HG02938 (cell line): Measurements from ENCODE around the gene ZNF319.

Experiments
- ATAC-seq: cut with Tn5 transposase; IDR thresholded peaks from one replicate; pipeline ENCODE4 v1.9.1; 2021; ENCODE audit warnings: mild to moderate bottlenecking, moderate library complexity; ENCODE audit not compliant: unreplicated experiment

The ZNF319 gene

DNA sequence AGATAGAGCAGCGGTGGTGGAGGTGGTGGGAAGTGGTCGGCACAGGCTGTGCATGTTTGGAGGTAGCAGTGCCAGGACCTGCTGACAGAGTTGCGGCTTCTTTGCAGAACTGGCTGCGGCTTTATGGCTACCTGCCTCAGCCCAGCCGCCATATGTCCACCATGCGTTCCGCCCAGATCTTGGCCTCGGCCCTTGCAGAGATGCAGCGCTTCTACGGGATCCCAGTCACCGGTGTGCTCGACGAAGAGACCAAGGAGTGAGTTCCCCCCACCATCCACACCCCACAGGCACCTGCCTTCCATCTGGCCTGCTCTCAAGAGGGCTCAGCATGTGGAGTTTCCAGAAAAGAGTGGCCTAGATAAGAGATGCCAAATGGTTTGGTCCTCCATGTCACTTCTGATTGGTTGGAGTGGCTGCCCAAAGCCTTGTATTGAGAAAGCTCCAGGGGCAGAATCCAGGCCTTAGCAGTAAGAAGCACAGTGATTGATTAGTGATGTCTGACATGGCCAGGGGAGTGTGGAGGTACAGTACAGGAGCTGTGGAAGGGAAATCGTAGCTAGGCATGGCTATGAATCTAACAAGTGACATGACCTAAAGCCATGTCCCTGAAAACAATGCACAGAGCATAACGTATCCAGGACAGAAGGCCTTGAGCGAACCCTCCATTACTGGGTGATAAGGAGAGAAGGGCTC is 37.0 kb upstream of the ZNF319 start:
- no peak for ATAC-seq

DNA sequence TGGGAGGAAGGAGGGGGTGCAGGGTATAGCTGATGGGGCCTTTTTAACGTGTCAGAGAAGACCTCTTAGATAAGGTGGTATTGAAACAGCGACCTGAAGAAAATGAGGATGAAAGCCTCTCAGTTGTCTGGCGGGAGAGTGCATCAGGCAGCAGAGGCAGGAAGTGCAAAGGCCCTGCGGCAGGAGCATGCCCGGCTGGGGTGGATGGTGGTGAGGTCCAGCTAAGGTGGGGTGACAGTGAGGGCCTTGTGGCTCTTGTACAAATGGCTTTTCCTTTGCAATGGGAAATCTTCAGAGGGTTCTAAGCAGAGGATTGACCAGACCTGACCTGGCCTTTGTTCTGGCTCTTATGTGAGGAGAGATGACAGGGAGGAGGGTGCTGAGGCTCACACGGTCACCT is 36.5 kb upstream of the ZNF319 start:
- ATAC-seq = no peak

DNA sequence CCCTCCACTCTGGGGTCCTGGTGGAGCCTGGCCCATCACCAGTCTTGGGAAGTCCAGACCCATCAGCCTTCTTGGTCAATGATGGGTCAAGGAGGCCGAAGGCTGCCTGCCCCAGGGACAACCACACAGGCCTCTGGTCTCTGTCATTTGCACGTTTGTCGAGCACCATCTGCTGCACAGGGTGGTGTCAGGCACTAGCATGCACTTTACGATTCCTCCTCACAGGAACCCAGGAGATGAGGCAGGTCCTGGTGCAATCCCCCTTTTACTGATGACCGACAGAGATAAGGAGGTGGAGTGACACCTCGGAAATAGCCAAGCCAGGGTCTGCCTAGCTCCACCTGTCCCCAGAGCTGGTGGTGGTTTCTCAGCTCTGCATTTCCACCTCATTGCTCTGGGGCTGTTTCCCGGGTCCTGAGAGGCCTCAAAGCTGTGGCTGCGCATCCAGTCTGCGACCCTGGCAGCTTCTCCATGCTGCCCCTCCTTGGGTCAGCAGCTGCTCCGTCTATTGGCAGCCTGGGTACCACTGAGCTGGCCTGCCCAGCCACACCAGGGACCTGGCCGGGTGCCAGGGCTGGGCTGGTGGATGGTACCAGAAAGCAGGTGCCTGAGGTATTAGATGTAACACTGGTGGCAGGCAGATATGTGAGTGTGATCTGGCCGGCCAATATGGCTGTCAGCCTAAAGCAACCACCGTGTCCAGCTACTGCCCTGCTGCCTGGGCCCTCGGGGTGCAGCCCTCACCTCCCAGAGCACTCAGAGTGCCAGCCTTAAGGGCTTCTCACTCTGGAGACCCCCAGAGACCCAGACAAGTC is 35.1 kb upstream of the ZNF319 start:
- no peak for ATAC-seq

DNA sequence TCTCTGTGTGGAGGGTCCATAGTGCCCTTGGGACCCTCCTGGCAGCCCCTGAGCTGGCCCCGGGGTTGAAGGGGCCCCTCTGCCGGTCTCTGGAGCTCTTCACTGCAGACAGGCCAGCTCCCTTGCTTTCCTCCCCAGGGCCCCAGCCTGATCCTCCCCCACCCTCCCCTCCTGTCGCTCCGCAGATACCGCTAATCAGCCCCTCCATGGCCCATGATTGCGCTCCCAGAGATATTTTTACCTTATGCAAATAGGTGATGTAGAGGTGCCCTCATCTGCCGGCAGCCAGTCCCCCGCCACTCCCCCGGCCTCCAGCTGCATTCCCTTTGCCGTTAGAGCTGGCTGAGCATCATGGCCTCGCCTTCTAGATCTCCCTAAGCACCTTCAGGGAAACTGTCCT is 34.3 kb upstream of the ZNF319 start:
- ATAC-seq = no peak

DNA sequence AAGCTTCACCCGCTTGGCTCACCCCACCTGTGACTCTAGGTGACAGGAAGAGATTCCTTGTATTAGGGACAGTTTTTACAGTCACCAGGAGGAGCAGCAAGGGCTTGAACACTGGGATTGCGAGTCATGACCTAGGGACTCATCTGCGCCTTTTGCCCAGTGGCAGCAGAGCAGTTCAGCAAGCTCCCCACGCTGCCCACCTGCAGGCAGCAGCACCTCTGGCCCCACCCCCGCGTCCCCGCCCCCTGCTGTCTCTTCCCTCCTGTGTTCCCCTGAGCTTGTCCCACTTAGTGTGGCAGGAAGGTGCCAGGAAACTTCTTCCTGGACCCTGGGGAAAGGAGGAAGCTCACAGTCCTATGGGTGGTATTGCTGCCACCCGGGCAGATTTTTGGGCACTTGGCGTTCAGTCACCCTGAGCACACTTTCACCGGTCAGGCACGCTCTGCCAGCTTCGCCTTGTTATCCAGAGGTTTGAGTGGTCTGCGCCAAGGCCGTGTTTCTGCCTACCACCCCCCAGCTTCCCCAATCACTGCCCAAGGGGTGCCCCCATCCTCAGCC is 33.7 kb upstream of the ZNF319 start:
- ATAC-seq = no peak

DNA sequence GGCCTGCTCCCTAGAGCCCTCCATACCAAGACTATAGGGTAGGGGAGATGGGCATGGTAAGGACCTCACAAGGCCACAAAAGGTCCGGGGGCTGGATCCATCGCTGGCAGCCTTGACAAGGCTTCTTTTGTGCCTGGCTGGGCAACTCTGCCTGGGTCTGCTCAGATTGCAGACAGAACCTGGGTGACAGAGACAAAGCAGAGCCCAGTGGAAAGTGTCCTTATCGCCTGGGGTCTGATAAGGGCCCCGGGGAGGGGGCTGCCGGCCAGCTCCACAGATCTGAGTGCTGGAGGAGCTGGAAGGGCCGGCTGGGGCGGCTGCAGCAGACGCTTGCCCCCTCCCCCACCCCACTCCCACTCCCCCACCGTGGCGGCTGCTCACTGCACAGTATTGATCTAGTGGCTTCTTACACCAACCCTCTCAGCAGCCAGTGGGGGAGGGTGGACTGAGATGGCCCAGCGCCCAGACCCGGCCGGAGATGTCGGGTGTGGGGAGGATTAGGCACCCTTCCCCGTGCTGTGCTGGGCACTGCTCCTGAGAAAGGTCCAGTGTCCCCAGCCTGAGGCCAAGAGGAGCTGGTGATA is 32.3 kb upstream of the ZNF319 start:
- no peak for ATAC-seq

DNA sequence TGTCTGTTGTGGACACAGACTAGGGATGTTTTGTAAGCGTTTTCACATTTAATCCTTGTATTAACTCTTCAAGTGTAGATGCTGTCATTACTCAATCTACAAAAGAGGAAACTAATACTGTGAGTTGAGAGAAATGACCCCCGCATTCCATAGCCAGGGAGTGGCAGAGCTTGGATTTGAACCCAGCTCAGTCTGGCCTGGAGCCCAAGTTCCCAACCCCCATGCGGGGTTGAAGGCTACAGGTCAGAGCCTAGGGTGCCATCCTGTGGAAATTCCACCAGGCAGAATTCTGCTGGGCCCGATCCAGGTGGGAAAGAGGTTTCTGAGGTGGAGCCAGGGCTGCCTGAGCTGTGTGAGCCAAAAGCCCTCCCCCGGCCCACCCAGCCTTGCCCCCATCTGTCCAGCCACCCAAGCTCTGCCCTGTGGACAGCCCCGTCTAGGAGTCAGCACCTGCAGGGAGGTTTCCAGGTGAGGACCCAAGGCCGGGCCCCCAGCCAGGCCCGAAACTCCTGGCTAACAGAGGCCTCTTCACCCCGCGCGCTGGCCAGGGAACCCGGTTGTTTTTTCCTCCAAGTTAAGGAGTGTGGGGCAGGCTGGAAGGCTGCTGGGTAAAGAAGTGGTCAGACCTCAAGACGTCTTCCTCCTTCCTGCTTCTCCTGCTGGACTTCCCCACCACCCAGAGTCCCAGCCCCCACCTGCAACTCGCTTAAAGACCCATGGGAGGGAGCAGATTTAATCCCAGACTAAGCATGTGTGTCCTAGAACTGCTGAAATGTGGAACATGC is 30.7 kb upstream of the ZNF319 start:
- no peak for ATAC-seq

DNA sequence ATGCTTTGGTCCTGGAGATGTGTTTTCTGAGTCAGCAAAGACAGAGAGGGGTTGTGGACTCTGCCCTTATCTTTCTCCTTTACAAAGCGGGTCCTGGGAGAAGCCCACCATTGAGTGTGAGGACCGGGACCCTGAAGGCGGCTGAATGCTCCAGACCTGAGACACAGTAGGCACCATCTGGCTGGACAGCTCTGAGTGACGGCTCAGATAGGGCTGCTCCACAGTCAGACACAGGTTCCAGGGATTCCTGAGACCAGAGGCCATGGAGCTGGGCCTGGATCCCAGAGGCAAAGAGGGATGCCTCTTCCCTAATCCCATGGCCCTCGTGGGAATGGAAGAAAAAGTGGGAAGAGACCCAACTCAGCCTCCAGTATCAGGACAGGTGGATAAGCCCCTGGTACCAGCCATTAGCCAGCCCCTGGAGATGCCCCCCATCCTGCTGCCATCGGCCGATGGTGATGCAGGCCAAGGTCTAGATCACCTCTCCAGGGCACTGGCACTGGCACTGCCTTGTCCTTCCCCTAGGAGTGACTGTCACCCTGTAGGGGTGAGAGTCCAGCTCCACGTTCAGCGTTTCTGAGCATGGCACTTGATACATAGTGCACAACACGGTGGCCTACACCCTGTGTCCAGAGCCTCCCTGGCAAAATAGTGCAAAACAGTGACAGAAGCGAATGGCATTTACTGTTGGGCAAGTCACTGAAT is 29.8 kb upstream of the ZNF319 start:
- ATAC-seq = no peak

DNA sequence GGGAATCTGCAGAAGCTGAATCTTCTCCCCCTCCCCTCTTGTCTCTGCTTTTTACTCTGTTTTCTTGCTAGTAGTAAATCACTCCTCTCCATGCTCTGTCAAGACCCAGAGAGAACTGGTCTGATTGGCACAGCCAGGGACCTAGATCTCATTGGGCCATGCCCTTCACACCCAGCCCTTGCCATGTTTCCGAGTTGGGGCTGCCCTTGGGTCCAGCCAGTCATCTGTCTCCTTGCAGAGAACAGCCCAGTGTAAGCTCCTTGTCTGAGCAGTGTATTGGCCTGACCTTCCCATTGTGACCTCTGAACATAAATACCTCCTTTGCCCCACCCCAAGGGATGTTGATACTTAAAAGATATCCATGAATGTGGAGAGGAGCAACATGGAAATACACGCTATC is 28.9 kb upstream of the ZNF319 start:
- no peak for ATAC-seq

DNA sequence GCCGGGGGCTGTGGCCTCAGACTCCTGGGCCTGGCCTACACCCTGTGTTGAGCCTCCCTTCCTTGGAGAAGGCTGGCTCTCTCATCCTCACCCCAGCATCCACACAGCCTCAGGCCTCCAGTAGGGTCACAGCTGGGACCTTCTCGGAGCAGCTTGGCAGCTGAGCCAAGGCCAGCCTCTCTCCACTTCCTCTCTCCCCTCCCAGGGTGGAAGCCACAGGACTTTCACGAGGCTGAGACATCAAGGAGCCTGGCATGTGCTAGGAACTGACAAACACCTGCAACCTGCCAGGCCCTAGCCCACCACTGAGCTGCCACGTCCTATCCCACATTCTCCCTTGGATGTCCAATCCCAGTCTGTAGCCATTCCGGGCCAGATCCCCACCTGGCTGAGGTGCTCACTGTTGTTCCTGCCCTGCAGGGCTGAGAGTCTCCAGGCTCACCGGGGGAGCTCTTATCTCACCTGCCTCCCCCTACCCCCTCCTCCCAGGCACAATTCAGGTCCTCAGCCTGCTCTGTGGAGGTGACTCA is 28.1 kb upstream of the ZNF319 start:
- no peak for ATAC-seq

DNA sequence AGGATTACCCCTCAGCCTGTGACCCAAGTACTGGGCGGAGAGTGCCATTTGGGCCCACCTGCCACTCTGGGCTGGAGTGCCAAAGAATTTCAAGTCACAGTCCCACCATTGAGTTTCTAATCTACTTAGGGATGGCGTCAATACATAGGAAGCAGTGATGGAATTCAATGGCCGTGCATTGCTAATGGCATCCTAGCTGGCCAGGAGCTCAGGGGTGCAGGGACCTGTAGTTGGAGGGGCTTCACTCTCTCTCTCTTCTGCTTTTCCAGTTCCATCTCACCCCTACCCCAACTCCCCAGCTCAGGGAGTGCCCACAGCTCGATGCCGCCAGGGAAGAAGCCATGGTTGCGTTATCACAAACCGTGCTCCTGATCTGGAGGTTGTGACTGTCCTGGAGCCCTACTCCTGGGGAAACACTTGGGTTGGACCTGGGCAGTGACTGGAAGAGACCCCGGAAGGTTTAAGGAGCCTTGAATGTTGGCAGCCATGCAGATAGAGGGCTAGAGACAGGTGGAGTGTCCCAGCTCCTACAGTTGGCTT is 27.5 kb upstream of the ZNF319 start:
- no peak for ATAC-seq

DNA sequence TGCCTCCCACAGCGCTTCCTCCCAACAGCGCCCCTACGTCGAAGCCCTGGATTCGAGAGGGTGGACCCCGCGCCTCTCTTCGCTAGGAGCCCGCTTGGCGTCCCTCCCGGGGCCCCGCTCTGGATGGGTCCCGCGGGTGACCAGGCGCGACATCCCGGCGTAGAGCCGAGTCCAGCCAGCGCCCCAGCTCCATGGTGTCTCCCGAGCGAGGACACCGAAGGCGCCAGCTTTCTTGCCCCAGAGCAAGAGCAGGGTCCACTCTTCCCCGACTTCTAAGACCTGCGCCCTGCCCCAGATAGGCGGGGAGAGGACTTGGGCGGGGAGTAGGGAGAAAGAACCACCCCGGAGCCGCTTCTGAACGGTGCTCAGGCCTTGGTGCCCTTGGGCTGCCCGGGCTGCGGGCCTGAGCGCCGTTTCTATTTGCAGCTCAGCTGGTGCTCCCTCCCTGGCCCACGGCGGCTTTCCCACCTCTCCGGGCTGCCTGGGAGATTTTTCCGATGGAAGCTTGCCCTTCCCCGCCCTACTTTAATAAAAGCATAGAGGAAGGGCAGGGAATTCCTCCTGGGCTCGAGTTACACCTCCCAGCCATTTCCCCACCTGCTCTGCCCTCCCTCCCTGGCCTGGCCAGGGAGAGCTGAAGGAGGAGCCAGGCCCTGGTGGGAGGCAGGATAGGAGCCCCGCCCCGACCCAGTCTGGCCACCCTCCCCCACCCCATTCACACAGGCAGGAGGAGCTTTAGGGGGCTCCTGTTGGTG is 26.9 kb upstream of the ZNF319 start:
- no peak for ATAC-seq

DNA sequence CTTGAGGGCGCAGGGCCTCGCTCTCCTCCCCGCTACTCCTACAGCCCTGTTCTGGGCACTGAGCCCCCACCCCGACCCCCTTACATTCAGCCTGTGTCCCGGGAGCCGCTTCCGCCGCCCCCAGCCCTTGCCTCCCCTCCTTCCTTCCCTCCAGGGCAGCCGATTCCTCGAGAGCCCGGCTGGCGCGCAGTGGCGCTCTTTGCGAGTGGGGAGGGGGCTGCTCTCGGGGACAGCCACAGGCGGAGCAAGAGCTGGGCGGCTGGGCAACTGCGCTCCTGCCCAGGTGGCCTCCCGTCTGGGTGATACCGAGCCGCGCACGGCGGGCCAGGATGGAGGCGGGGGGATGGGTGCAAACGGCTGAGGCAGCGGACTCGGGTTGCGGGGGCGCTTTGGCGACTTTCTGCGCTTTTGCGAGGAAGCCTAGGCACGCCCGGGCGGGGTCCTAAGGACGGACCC is 26.3 kb upstream of the ZNF319 start:
- ATAC-seq = no peak

DNA sequence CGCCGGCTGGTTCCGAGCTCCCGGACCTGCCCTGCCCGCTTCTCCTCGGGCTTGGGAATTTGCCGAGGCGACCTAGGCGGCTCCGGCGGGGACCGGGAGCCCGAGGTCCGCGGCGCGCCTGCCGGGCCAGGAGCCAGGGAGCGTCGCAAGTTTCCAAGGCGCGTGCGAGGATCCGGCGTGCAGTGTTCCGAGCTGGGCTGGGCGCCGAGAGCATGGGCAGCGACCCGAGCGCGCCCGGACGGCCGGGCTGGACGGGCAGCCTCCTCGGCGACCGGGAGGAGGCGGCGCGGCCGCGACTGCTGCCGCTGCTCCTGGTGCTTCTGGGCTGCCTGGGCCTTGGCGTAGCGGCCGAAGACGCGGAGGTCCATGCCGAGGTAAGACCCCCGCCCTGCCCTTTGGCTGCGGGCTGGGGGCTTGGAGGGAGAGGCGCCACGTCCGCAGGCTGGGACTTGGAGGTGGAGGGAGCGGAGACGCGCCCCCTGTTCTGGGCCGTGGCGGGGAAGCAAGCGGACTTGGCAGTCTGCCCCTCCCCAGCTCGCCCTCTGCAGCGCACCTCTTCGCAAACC is 25.8 kb upstream of the ZNF319 start:
- no peak for ATAC-seq

DNA sequence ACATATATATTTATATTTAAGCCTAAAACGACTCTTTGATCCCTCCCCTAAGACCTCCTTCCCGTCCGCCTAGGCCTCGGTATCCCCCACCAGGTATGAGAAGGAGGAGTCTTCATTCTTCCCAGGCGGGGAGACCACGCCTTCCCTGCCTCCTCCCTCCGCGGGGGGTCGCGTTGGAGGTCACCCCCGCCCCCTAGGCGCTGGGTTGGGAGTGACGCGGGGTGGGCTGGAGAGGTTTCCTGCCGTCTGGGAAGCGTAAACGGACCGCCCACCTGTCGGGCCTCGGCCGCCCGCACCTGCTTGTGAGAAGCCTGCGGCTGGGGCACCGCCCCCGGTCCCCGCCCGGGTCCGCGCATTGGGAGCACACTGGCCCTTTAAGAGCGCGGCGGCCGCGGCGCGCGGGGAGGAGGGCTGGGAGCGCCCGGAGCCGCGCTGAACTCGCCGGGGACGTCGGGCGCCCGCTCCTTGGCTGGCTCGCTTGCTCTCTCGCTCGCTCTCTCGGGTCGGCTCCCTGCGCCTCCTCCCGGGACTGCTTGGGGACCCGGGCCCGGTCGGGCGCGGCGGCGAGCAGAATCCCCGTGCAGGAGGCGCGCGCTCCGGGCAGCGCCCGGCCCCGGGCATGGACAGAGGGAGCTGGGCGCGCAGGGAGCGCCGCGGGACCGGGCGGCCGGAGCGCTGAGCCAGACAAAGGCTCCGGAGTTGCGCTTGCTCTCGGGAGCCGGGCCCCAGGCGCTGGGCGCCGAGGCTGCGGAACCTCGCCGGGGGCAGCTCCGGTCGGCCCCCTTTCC is 25.1 kb upstream of the ZNF319 start, which contains the start of gene MMP15:
Gene MMP15 (plus strand): TSS at position 404 of the 788 bp plus-strand sequence. CDS start 597 bp downstream, outside the sequence.
- ATAC-seq = no peak

DNA sequence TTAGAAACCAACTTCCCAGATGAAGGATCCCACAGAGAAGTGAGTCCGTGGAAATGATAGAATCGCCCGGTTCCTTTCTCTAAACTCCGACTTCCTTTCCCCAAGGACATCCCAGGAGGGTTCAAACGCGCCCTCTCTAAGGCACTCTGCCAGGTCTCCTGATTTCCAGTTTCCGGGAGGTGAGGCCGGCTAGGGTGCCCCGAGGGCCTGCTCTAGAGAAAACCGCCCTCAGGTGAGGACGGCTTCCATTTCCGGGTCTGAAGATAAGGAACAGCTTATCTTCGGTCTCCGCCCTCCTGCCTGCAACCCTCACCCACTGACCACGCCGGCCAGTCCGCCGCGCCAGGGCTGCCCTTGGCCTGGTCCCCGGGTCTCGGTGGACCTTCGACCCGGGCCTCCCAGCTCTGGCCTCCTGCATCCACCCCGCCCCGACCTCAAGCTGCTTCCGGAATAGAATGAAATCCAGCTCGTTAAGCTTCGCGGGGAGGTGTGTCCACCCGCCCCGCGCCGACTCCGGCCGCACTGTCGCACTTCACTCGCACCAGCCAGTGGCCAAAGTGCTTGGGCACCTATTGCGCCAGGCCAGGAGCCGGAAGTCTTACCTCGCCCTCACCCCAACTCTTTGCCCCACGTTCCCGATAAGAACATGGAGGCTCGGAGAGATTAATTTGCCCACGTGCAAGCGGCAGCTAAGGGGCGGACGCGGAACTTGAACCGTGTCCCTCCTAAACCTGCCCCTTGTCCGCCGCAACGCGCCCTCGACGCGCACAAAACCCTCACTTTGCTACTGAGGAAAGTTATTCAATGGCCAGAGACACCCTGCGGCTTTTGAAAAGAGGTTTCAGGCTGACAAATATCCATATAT is 24.2 kb upstream of the ZNF319 start:
- no peak for ATAC-seq
